HepG2 (cell line): ENCODE results near the gene GRAP. TPM values are rescaled to one million over a fixed set of nuclear protein-coding genes. Genes with fewer than 3 reads are reported as not detected.
"Not testable (repeated sequence)": the region's sequence is repeated elsewhere in the genome, so short reads cannot be mapped to it uniquely, and the experiment has no call there.

Source experiments
- ATAC-seq: fragments of 200-7000 bp; cut with Tn5 transposase; 3 replicates; pipeline ENCODE4 v1.9.1; 2020; ENCODE audit warnings: mild to moderate bottlenecking, moderate library complexity
- BruUV-seq: library from RNA; stranded (reverse); fragments of 400-500 nt; replicated peaks from 2 replicates; lab custom pipeline; 2021; lab: Mats Ljungman, UMichigan
- CTCF ChIA-PET: fragments of 300-600 bp; formaldehyde crosslinking; extraction: SDS; loops from one replicate; lab custom pipeline; 2021; ENCODE audit warnings: low total read pairs, inconsistent platforms, low intra/inter-chr PET ratio; lab: Yijun Ruan, JAX
- POLR2A ChIA-PET: fragments of 350-600 bp; sonication (Branson Sonifier 250); formaldehyde crosslinking; loops from one replicate; lab custom pipeline; 2020; ENCODE audit warnings: antibody characterized with exemption, inconsistent platforms; lab: Yijun Ruan, JAX
- DNase-seq: peaks from one replicate; pipeline ENCODE4 v3.0.0-alpha.2; 2015; ENCODE audit warnings: low spot score
- FAIRE-seq: peaks from 3 replicates; lab custom pipeline; 2011; peaks lifted over from hg19 to GRCh38; lab: Jason Lieb, UNC
- H2AFZ ChIP-seq: one replicate; pipeline ENCODE4 v1.6.1; 2011; ENCODE audit warnings: low read length, inconsistent platforms
- H3K27ac ChIP-seq: fragments of 300-600 bp; 3 replicates; pipeline ENCODE4 v1.8.0; 2011; ENCODE audit warnings: mixed run types, mild to moderate bottlenecking, mixed read lengths, low read length, inconsistent platforms; ENCODE audit not compliant: insufficient read depth; ENCODE audit errors: extremely low read length
- H3K27me3 ChIP-seq, 2 experiments: fragments of 200-600 bp in 1 of 2; 2 replicates in 1 of 2; 3 replicates in 1 of 2; pipeline versions ENCODE4 v1.6.0 to v1.8.0; 2011; ENCODE audit warnings: low read length in 2 of 2, mild to moderate bottlenecking in 2 of 2, moderate library complexity in 2 of 2, inconsistent platforms in 1 of 2; ENCODE audit not compliant: insufficient read depth in 2 of 2, control insufficient read depth in 1 of 2
- H3K36me3 ChIP-seq, 2 experiments: fragments of 200-600 bp in 1 of 2; replicated peaks in 1 of 2; 2 replicates in 1 of 2; 3 replicates in 1 of 2; pipeline versions ENCODE4 v1.5.1 to v1.8.0; 2011; ENCODE audit warnings: low read length in 2 of 2, inconsistent platforms in 1 of 2; ENCODE audit not compliant: insufficient read depth in 2 of 2, control insufficient read depth in 1 of 2
- H3K4me1 ChIP-seq: 2 replicates; pipeline ENCODE4 v1.5.1; 2012; ENCODE audit warnings: low read length, inconsistent platforms; ENCODE audit not compliant: insufficient read depth
- H3K4me2 ChIP-seq: 2 replicates; pipeline ENCODE4 v1.6.0; 2011; ENCODE audit warnings: low read depth, low read length, inconsistent platforms
- H3K4me3 ChIP-seq, 3 experiments: fragments of 200-600 bp in 1 of 3; sonication (generic), shearing (Covaris generic) in 1 of 3; replicated peaks in 1 of 3; 2 replicates each; pipeline ENCODE4 v1.5.1; 2011 to 2016; ENCODE audit warnings: low read length in 3 of 3, inconsistent platforms in 2 of 3, low read depth in 2 of 3, mild to moderate bottlenecking in 2 of 3, control low read depth in 1 of 3, mixed read lengths in 1 of 3; ENCODE audit not compliant: insufficient read depth in 1 of 3
- H3K79me2 ChIP-seq: one replicate; pipeline ENCODE4 v1.6.1; 2011; ENCODE audit warnings: low read length, inconsistent platforms; ENCODE audit not compliant: insufficient read depth
- H3K9ac ChIP-seq: 2 replicates; pipeline ENCODE4 v1.6.0; 2011; ENCODE audit warnings: mild to moderate bottlenecking, low read depth, low read length, inconsistent platforms; ENCODE audit not compliant: insufficient read depth
- H3K9me3 ChIP-seq: 2 replicates; pipeline ENCODE4 v1.5.1; 2012; ENCODE audit warnings: mild to moderate bottlenecking, low read length
- H4K20me1 ChIP-seq: 2 replicates; pipeline ENCODE4 v1.6.0; 2011; ENCODE audit warnings: inconsistent platforms, mild to moderate bottlenecking, low read length, moderate library complexity; ENCODE audit not compliant: insufficient read depth
- ZNF768 ChIP-seq: sonication (generic); formaldehyde crosslinking; IDR thresholded peaks from 2 replicates; pipeline ENCODE4 v1.4.0; 2020; ENCODE audit warnings: missing genetic modification reagents
- WGBS: methylation state at CpG from one replicate; pipeline ENCODE4 v1.1.6; 2017; ENCODE audit warnings: low lambda C conversion rate; 5-methylcytosine and 5-hydroxymethylcytosine counted together
- in situ Hi-C: cut with HindIII; loops from 2 replicates; pipeline ENCODE4 v1.10.0; 2017; ENCODE audit warnings: low pct_unique_long_range_greater_than_20kb; ENCODE audit not compliant: extremely low pct_ligation_motif_present
- intact Hi-C: fragments of 100-400 bp; cut with micrococcal nuclease; formaldehyde crosslinking; loops from one replicate; pipeline ENCODE4 v1.10.0; 2022; ENCODE audit not compliant: unreplicated experiment
- polyA plus RNA-seq, 8 experiments: library from polyadenylated mRNA; depleted of rRNA in 3 of 8; stranded (reverse) in 7 of 8; unstranded in 1 of 8; fragments of >200 nt; fragmentation: Illumina TruSeq in 4 of 8; extraction: Trizol in 4 of 8; gene quantifications; 2 replicates each; pipeline versions ENCODE4 v1.2.1 to v1.2.3, GENCODE V29; 2011 to 2016; ENCODE audit warnings: low read depth in 4 of 8, missing spikeins in 1 of 8, mixed read lengths in 1 of 8; ENCODE audit not compliant: insufficient read depth in 1 of 8
- total RNA-seq, 5 experiments: library from RNA; depleted of rRNA; stranded (reverse); fragments of >200 nt; fragmentation: Illumina TruSeq; extraction: Trizol; gene quantifications; 2 replicates each; pipeline ENCODE4 v1.2.3, GENCODE V29; 2016; ENCODE audit warnings: low read depth in 1 of 5

The GRAP gene
- total and polyA plus RNA-seq, 2 of the 13 experiments (the other 11 are each of a cell fraction or from before 2014, with no cell fraction given): 0.77 to 1.7 TPM

DNA sequence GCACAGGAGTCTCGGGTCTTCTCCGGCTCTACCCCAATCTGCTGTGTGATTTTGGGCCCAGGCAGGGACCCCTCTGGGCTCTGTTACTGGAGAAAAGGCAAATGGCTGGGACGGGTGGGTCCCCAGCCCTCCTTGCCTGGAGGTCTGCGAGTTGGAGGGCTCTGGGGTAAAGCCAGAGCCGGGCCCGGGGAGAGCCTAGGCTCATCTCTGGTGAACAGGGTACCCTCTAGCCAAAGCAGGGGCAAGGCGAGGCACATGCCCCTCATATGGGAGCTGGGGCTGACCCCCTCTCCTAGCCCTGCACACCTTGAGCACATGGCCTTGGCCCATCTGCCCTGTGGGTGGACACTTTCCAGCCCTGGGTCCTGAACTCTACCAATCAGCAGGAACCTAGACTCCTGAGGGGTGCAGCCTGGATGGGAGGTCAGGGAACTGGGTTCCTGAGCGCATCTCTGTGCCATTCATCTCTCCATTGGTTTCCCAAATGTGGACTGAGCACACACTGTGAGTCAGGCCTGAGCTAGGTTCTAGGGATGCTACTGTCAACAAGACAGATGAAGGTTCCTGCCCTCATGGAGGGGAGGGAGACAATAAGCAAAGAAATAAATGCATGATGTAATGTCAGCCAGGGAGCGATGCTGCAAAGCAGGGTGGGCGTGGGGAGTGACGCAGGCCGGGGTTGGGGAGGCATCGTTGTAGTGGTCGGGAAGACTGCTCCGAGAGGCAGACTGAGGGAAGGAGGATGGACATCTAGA lies 47.1 kb upstream of the GRAP start:
- WGBS: 40% methylated on average over 1 of the region's 15 CpGs
- H3K4me1 ChIP-seq, H3K9me3 ChIP-seq, H3K4me3 ChIP-seq, H3K79me2 ChIP-seq, CTCF ChIA-PET, DNase-seq, POLR2A ChIA-PET, BruUV-seq, ATAC-seq, H3K36me3 ChIP-seq, intact Hi-C loops, H4K20me1 ChIP-seq, H2AFZ ChIP-seq, H3K9ac ChIP-seq, H3K27ac ChIP-seq, H3K4me2 ChIP-seq, FAIRE-seq, in situ Hi-C loops, H3K27me3 ChIP-seq: not testable (repeated sequence)
- peak; percentile 27; the same call in 1 of the 2 replicates for TF ChIP-seq ZNF768 (CRISPR knock-in tag)

DNA sequence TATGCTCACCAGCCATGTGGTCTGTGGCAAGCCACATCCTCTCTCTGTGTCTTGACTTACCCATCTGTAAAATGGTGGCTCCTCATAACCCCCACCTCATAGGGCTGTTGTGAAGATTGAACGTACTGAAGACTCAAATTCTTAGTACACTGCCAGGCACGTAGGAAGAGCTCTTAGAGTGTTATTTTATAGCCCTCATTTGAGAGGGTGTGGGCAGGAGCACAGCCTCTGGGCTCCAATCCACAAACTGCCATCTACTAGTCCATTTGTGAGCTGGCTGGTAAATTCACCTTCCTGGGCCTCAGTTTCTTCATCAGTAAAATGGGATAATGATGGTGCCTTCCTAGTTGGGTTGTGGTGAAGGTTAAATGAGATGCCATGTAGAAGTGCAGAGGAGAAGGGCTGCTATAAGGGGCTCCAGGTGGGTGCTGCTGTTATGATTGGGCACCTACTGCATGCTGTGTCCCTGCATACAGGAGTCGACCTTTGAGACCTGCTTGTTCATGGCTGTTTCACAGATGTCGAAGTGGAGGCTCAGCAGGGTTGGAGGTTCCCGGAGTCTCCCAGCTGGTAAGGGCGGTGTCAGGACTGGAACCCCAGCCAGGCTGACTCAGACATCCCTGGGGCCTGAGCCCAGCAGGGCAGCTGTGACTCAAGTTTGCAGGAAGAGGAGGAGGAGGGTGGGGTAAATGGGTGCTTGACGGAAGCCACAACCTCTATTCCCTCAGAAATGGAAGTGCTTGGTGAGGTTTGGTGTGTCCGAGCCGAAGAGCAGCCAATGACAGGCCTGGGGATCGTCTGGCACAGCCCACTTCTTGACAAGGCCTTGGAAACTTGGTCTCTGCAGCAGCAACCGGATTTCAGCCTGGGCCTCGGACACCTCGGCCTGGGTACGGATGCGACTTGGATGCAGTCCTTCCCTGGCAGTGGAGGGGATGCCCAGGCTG lies 46.3 kb upstream of the GRAP start:
- DNase-seq, H3K36me3 ChIP-seq, H4K20me1 ChIP-seq, H3K4me3 ChIP-seq, H3K4me1 ChIP-seq, ATAC-seq, intact Hi-C loops, CTCF ChIA-PET, H2AFZ ChIP-seq, H3K9ac ChIP-seq, H3K79me2 ChIP-seq, FAIRE-seq, in situ Hi-C loops, H3K9me3 ChIP-seq, BruUV-seq, H3K4me2 ChIP-seq, H3K27me3 ChIP-seq, H3K27ac ChIP-seq, POLR2A ChIA-PET: not testable (repeated sequence)
- WGBS: 46% methylated on average over 4 of the region's 15 CpGs

GRCh38 chr17:19090058-19090772 lies 43.5 kb upstream of the GRAP start:
- WGBS: no CpG with 5 or more reads among the region's 13 CpGs
- H2AFZ ChIP-seq, H3K27ac ChIP-seq, H3K79me2 ChIP-seq, FAIRE-seq, H3K27me3 ChIP-seq, CTCF ChIA-PET, in situ Hi-C loops, H3K4me2 ChIP-seq, H3K4me1 ChIP-seq, DNase-seq, BruUV-seq, POLR2A ChIA-PET, H3K36me3 ChIP-seq, intact Hi-C loops, H3K9me3 ChIP-seq, ATAC-seq, H3K4me3 ChIP-seq, H3K9ac ChIP-seq, H4K20me1 ChIP-seq: not testable (repeated sequence)
